ENCODE measurements around the gene EOGT.

The EOGT gene

DNA sequence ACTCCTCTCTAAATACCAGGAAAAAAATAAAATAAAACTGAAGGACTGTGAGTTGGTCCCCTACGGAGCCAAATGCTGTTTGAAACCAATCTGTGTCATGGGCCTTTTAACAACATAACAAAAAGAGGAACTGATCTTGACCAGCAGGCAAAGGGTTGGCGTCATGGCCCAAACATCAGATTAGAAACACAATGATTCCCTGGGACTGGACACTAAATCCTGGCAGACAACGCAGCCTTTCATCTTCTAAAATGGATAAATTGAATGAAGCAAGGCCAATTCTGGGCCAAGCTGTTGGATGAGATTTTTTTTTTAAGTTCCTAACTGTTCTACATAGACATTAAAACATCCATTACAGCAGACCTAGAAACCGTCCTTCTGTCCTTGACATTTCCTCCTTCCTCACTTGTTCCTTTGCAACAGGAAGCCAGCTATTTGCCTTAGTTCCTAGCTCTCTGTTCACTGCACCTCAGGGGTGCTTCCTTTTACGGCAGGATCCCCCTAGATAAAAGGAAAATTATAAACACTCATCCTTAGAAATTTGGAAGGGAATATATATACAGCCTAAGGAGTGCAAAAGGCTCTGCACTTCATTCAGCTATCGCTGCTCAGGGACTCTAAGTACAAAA, 59.6 kb downstream of the EOGT start:
- no peak for DNase-seq

DNA sequence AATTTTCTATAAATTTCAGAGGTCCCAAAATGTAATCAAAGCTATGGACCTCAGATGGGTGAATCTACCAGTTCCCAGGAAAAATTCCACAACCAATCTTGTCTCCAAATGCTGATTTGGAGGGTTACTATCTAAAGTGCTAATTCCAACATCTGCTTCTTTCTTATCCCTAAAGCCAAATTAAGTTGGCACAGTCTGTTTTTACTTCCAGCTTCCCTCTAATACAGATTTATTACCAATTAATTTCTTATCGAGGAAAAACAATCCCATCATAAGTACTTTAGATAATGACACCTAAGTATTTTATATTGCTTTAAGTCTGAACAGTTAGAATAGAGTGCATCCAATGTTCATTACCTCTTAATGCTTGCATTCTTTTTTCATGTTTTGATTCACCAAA, 68.3 kb downstream of the EOGT start:
- DNase-seq, result no peak

DNA sequence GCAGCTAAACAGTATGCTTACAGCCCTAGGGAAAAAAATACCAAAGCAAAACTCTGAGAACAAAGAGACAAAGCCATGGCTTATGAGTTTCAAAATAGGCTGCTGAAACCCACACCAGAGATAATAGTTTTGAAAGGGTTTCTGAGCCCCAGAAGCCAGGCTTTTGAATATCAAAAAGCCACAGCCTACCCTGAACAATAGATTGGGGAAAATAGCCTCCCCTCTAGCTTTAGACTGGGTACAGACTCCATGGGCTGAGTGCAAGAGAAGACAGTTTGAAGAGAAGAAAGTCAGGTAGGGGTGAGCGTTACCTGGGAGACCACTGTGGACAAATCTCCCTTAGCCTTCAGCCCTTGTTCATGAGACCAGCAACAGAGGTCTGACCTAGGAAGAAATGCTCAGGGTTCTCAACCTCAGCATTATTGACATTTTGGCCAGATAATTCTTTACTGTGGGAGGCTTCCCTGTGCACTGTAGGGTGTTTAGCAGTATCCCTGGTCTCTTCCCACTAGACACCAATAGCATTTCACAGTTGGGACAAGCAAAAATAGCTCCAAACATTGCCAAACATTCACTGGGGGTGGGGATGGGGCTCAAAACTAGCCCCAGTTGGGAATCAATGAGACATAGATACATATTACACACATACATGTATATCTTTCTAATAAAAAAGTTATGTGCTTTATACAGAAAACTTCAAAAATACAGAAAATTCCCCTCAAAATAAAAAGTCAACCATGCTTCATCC, 69.6 kb downstream of the EOGT start:
- DNase-seq, result no peak

DNA sequence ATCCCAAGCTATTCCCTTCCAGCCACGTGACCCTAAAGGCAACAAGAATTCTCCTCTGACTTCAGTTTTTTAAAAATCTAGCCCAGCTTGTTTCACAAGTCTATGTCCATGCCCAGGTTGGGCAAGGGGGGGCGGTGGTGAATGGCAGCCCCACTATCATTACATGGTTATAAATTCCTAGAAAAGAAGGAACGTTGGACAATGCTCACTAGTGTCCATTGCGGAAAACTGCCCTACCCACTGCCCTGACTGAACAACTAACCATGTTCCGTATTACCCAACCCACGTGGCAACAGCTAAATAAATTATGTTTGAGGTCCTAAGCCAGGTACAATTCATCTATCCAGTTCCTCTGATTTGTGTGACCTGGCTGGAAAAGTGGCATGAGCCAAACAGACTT, 72.4 kb downstream of the EOGT start:
- no peak for DNase-seq

DNA sequence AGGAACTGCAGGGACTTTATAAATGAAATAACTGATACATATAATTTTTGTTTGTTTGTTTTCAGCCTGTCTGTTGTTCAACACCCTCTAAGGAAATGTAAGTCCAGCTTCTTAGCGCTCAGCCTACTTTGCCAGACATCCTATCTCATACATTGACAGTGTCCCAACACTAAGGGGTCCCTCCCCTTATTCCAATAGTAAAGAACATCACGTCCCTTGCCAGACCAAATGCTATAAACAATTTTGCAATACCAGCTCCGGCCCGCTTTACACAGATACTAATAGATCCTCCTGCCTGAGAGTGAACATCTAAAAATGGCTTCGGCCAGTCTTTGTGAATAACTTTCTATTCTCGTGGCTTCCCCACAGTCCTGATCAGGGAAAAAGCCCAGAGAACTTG, 76.6 kb downstream of the EOGT start:
- DNase-seq, result no peak

DNA sequence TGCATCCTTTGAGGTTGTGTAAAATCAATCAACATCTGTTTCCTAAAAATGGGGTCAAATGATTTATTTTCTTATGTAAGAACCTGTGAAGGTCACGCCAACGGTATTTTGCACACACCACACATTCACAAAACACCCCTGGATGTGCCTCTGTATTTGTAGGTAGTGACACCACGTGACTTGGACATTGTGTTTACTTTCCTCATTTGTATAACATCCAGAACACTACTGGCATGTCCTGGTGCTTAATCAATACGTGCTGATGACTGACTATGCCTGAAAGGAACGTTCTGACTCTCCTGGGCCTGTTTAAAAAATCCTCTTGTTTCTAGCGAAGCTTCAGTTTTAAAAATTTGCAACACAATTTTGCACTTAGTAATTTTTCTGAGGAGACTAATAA, 77.7 kb downstream of the EOGT start:
- no peak for DNase-seq

DNA sequence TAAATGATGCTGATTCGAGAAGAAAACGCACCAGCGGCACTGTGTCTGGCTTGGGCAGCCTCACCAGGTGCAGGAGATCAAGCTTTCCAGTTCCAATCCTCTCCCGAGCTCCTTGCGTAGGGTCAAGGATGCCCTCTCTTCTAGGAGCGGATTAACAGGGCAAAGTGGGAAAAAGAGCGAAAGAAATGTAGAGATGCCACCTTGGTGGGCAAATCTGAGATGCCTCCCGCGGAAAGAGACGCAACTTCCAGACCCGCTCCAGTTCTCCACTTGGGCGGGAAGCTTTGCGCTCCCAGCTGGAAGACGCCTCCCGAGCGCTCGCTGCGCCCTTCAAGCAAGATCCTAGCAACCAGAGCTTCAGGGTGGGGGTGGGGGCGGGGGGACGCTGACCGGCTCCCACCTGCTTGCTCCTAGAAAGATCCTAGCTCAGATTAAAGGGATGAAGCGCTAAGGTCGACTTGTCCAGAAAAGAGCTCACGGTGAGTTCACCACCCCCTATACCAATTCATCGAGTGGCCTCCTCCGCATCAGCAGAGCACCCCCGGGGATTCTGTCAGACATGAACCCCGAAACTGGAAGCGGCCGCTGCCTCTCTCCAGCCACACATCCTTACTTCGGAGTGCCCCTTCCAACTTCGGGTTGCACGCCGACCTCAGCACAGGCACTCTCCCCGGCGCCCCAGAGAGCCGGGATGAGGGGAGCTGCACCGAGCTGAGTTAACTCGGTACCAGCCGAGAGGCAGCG, 81.9 kb downstream of the EOGT start:
- no peak for DNase-seq

Data from NCI-H1436 (cell line).